Measurements from ENCODE around the gene RNF220. TPM values are rescaled to one million over a fixed set of nuclear protein-coding genes. Genes with fewer than 3 reads are reported as not detected.

RNF220 gene
- total RNA-seq, 1 donor = 53.2 TPM

DNA sequence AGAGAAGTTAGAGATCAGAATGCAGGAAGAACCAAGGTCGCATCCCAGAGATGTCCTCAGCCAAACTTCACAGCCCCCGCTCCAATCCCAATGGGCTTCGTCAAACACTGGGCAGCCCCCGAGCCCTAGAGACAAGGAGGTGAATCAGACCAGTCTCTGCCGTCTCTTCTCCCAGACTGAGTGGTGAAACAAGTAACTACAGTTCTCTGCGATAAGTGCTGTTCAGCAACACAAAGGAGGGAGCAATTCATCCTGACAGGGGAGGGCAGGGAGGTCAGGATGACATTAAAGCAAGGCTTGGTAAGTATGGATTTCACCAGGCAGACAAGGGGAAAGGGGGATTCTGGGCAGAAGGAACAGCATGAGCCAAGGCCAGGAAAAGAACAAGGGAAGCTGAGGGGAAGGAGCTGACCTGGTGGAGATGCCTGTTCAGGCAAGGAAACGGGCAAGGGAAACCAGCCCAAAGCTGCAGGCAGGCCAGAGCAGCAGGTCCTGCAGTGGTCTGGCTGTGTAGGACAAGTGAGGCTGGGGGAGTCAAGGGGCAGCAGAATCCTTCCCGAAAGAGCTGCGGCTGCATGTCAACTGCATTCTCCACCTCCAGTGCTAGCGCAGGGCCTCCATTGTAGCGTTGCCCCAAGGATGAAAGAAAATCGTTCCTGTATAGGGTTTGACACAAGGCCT lies 36.4 kb upstream of the RNF220 start:
- no peaks in the 10 kb centered on the region for H3K79me2 ChIP-seq (ENCODE audit: insufficient read depth, low read length)
- TF ChIP-seq, protein P1, sequence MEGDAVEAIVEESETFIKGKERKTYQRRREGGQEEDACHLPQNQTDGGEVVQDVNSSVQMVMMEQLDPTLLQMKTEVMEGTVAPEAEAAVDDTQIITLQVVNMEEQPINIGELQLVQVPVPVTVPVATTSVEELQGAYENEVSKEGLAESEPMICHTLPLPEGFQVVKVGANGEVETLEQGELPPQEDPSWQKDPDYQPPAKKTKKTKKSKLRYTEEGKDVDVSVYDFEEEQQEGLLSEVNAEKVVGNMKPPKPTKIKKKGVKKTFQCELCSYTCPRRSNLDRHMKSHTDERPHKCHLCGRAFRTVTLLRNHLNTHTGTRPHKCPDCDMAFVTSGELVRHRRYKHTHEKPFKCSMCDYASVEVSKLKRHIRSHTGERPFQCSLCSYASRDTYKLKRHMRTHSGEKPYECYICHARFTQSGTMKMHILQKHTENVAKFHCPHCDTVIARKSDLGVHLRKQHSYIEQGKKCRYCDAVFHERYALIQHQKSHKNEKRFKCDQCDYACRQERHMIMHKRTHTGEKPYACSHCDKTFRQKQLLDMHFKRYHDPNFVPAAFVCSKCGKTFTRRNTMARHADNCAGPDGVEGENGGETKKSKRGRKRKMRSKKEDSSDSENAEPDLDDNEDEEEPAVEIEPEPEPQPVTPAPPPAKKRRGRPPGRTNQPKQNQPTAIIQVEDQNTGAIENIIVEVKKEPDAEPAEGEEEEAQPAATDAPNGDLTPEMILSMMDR (IDR thresholded peaks at IDR 0.05; ENCODE audit: extremely low read depth, low read depth, low read length) = no peak
- no peak overlapping the region for H3K4me2 ChIP-seq (ENCODE audit: insufficient read depth, low read length)
- H3K27ac ChIP-seq (ENCODE audit: low read depth, low read length) = no peak overlapping the region
- no peaks in the 10 kb centered on the region for H4K20me1 ChIP-seq (ENCODE audit: insufficient read depth, low read length)
- peaks cover 18% of the 10 kb centered on the region for H3K27me3 ChIP-seq (ENCODE audit: insufficient read depth, low read length)
- H2AFZ ChIP-seq (ENCODE audit: low read length) = no peak overlapping the region
- H3K4me3 ChIP-seq (ENCODE audit: insufficient read depth, low read length) = no peak overlapping the region
- H3K4me1 ChIP-seq (ENCODE audit: insufficient read depth, low read length) = no peaks in the 10 kb centered on the region
- DNase-seq (ENCODE audit: insufficient read length, low spot score, missing footprints) = peak; percentile 63
- no peaks in the 10 kb centered on the region for H3K36me3 ChIP-seq (ENCODE audit: insufficient read depth, low read length)
- H3K9me3 ChIP-seq (ENCODE audit: low read depth, low read length) = no peaks in the 10 kb centered on the region

DNA sequence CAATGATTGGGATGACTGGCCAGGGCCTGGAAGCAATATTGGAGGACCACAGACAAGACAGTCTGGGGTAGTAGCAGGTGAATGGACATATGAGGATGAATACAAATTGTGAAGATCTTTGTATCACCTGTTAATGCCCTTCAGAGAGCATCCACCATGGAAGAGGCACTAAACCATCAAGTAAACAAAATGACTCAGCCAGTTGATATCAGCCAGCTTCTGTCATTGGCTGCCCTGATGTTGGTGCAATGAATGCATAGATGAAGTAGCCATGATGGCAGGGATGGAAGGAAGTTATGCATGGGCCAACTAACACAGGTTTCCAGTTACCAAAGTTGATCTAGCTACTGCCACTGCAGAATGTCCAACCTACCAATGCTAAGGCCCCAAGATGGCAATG lies 33.8 kb upstream of the RNF220 start:
- TF ChIP-seq, protein P1 (IDR thresholded peaks at IDR 0.05; ENCODE audit: extremely low read depth, low read depth, low read length) = no peak
- no peaks in the 10 kb centered on the region for H3K4me1 ChIP-seq (ENCODE audit: insufficient read depth, low read length)
- H3K79me2 ChIP-seq (ENCODE audit: insufficient read depth, low read length) = no peaks in the 10 kb centered on the region
- H4K20me1 ChIP-seq (ENCODE audit: insufficient read depth, low read length) = no peaks in the 10 kb centered on the region
- no peak overlapping the region for H2AFZ ChIP-seq (ENCODE audit: low read length)
- H3K4me3 ChIP-seq (ENCODE audit: insufficient read depth, low read length) = no peak overlapping the region
- H3K27ac ChIP-seq (ENCODE audit: low read depth, low read length) = no peak overlapping the region
- H3K36me3 ChIP-seq (ENCODE audit: insufficient read depth, low read length) = no peaks in the 10 kb centered on the region
- peaks cover 16% of the 10 kb centered on the region for H3K27me3 ChIP-seq (ENCODE audit: insufficient read depth, low read length)
- H3K9me3 ChIP-seq (ENCODE audit: low read depth, low read length) = no peaks in the 10 kb centered on the region
- no peak for DNase-seq (ENCODE audit: insufficient read length, low spot score, missing footprints)
- no peak overlapping the region for H3K4me2 ChIP-seq (ENCODE audit: insufficient read depth, low read length)

DNA sequence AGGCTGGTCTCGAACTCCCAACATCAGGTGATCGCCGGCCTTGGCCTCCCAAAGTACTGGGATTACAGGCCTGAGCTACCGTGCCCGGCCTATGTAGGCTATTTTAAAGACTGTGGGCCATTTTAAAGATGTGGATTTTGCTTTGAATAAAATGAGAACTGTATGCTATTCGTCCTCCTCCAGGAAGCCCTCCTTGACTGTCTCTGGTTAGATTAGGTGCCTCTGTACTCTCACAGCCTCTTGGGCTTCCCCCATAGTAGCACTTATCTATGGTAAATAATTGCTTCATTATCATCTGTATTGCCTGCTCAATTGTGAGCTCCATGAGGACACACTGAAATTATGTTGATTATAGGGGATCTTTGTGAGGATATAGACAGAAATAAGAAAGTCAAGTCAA lies 29.5 kb upstream of the RNF220 start:
- Histone ChIP-seq H3K9me3 (ENCODE audit: low read depth, low read length) (no peaks in the 10 kb centered on the region), H2AFZ (ENCODE audit: low read length) (no peak overlapping the region), H3K4me3 (ENCODE audit: insufficient read depth, low read length) (no peak overlapping the region), H3K36me3 (ENCODE audit: insufficient read depth, low read length) (no peaks in the 10 kb centered on the region), H3K4me1 (ENCODE audit: insufficient read depth, low read length) (no peaks in the 10 kb centered on the region), H3K79me2 (ENCODE audit: insufficient read depth, low read length) (no peaks in the 10 kb centered on the region), H4K20me1 (ENCODE audit: insufficient read depth, low read length) (no peaks in the 10 kb centered on the region), H3K27ac (ENCODE audit: low read depth, low read length) (no peak overlapping the region), H3K27me3 (ENCODE audit: insufficient read depth, low read length) (no peaks in the 10 kb centered on the region), H3K4me2 (ENCODE audit: insufficient read depth, low read length) (no peak overlapping the region)
- TF ChIP-seq, protein P1 (IDR thresholded peaks at IDR 0.05; ENCODE audit: extremely low read depth, low read depth, low read length) = no peak
- no peak for DNase-seq (ENCODE audit: insufficient read length, low spot score, missing footprints)

DNA sequence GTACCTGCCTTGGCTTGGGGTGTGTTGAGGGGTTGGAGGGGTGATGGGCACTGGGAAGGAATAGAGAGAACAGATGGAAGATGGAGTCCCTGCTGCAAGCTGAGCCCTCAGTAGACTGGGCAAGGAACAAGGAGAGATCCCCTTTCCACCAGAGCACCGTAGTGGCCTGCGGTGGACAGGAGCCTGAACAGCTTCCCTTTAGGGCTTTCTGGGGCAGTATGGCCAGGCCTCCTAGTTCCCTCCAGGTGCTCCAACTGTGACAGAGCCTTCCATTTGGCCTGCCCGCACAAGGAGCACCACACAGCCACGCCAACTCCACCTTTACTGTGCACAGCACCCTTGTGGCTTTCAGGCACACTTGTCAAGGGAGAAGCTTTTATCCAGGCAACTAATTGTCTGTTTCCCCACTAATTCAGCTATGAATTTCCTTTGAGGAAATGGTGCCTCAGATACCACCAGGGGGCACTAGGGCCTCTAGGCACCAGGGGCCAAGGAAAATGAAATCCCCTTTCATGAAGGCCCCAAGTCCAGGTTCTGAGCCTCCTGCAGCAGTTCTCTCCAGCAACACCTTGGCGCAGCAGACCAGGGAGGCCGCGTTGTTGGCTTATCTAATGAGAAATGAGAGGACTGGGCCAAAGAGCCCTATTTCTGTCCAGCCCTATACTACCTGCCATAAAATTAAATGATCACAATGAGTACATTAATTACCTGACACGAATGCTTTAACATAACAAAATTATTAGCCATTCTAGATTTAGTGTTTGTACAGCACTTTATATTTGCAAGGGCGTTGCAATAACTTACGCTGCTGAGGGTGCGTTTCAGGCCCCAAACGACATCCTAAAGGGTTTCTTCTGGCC lies 26.9 kb upstream of the RNF220 start:
- H3K27me3 ChIP-seq (ENCODE audit: insufficient read depth, low read length) = peaks cover 13% of the 10 kb centered on the region
- no peak overlapping the region for H2AFZ ChIP-seq (ENCODE audit: low read length)
- peak; percentile 87 for DNase-seq (ENCODE audit: insufficient read length, low spot score, missing footprints)
- H3K79me2 ChIP-seq (ENCODE audit: insufficient read depth, low read length) = no peaks in the 10 kb centered on the region
- no peaks in the 10 kb centered on the region for H3K4me1 ChIP-seq (ENCODE audit: insufficient read depth, low read length)
- H3K27ac ChIP-seq (ENCODE audit: low read depth, low read length) = no peak overlapping the region
- no peak overlapping the region for H3K4me3 ChIP-seq (ENCODE audit: insufficient read depth, low read length)
- no peak overlapping the region for H3K4me2 ChIP-seq (ENCODE audit: insufficient read depth, low read length)
- TF ChIP-seq, protein P1 (IDR thresholded peaks at IDR 0.05; ENCODE audit: extremely low read depth, low read depth, low read length) = peak; percentile 83
- no peaks in the 10 kb centered on the region for H3K9me3 ChIP-seq (ENCODE audit: low read depth, low read length)
- no peaks in the 10 kb centered on the region for H4K20me1 ChIP-seq (ENCODE audit: insufficient read depth, low read length)
- no peaks in the 10 kb centered on the region for H3K36me3 ChIP-seq (ENCODE audit: insufficient read depth, low read length)

All from osteoblast (primary cell).